ENCODE measurements around the gene TIGD2.
A peak's percentile ranks its signal among the peaks of the same experiment; 100 is the strongest.
"Not testable (repeated sequence)": the region's sequence is repeated elsewhere in the genome, so short reads cannot be mapped to it uniquely, and the experiment has no call there.

Gene TIGD2

GRCh38 chr4:89119836-89120235, 8.5 kb downstream of the TIGD2 start:
- DNase-seq (ENCODE audit: low read depth): no peak

GRCh38 chr4:89121387-89122068, 10.2 kb downstream of the TIGD2 start:
- no peak for DNase-seq (ENCODE audit: low read depth)

- DNase-seq (ENCODE audit: low read depth): no peak
Measured at GRCh38 chr4:89123451-89123851, 12.1 kb downstream of the TIGD2 start.

GRCh38 chr4:89125901-89126782, 14.8 kb downstream of the TIGD2 start:
- DNase-seq (ENCODE audit: low read depth): no peak

GRCh38 chr4:89129080-89129640, 17.8 kb downstream of the TIGD2 start:
- DNase-seq (ENCODE audit: low read depth): no peak

- DNase-seq (ENCODE audit: low read depth): peak; percentile 62
Measured at GRCh38 chr4:89134775-89135319, 23.5 kb downstream of the TIGD2 start.

- DNase-seq (ENCODE audit: low read depth): no peak
Measured at GRCh38 chr4:89136525-89136924, 25.2 kb downstream of the TIGD2 start.

GRCh38 chr4:89137231-89137630, 25.9 kb downstream of the TIGD2 start:
- no peak for DNase-seq (ENCODE audit: low read depth)

GRCh38 chr4:89137695-89138094, 26.4 kb downstream of the TIGD2 start:
- DNase-seq (ENCODE audit: low read depth): no peak

GRCh38 chr4:89140168-89140759, 28.9 kb downstream of the TIGD2 start:
- no peak for DNase-seq (ENCODE audit: low read depth)

- DNase-seq (ENCODE audit: low read depth): no peak
Measured at GRCh38 chr4:89142691-89143669, 31.6 kb downstream of the TIGD2 start.

GRCh38 chr4:89144652-89145051, 33.3 kb downstream of the TIGD2 start:
- DNase-seq (ENCODE audit: low read depth): not testable (repeated sequence)

- no peak for DNase-seq (ENCODE audit: low read depth)
Measured at GRCh38 chr4:89146196-89146595, 34.9 kb downstream of the TIGD2 start.

GRCh38 chr4:89152972-89153371, 41.6 kb downstream of the TIGD2 start:
- DNase-seq (ENCODE audit: low read depth): no peak

- DNase-seq (ENCODE audit: low read depth): no peak
Measured at GRCh38 chr4:89156174-89156914, 45.0 kb downstream of the TIGD2 start.

- DNase-seq (ENCODE audit: low read depth): no peak
Measured at GRCh38 chr4:89157488-89158024, 46.2 kb downstream of the TIGD2 start.

GRCh38 chr4:89158884-89159503, 47.7 kb downstream of the TIGD2 start:
- peak; percentile 33 for DNase-seq (ENCODE audit: low read depth)

GRCh38 chr4:89160806-89161205, 49.5 kb downstream of the TIGD2 start:
- DNase-seq (ENCODE audit: low read depth): no peak

GRCh38 chr4:89161841-89162240, 50.5 kb downstream of the TIGD2 start:
- no peak for DNase-seq (ENCODE audit: low read depth)

- no peak for DNase-seq (ENCODE audit: low read depth)
Measured at GRCh38 chr4:89162496-89162895, 51.2 kb downstream of the TIGD2 start.

All from HS-5 (cell line).